NCI-H345 treated with DMSO at 0.1 percent for 48 hours (cell line): Measurements from ENCODE around the gene PRSS37.

Experiments used
- DNase-seq: peaks from one replicate; lab custom pipeline; 2025; ENCODE audit not compliant: unreplicated experiment; lab: John Stamatoyannopoulos, UW

The PRSS37 gene

GRCh38 chr7:141788296-141788695 lies 53.0 kb downstream of the PRSS37 start:
- DNase-seq: no peak
